GM23338 (cell line): ENCODE measurements around the gene PVR.

Experiments used
- EZH2 ChIP-seq: fragments of 200-600 bp; sonication (generic); IDR thresholded peaks from one replicate; pipeline ENCODE4 v1.8.0; 2017; ENCODE audit warnings: antibody characterized with exemption, mild to moderate bottlenecking, low read depth; ENCODE audit not compliant: unreplicated experiment
- TF ChIP-seq, protein P1 (sequence below), 2 experiments: fragments of 200-600 bp in 1 of 2; sonication (generic) in 1 of 2; conservative IDR thresholded peaks; 2 replicates each; pipeline versions ENCODE4 v1.5.1 to v1.6.1; 2016 to 2017; ENCODE audit warnings: antibody characterized with exemption in 2 of 2, low read depth in 2 of 2, mild to moderate bottlenecking in 2 of 2, moderate library complexity in 1 of 2

DNA sequence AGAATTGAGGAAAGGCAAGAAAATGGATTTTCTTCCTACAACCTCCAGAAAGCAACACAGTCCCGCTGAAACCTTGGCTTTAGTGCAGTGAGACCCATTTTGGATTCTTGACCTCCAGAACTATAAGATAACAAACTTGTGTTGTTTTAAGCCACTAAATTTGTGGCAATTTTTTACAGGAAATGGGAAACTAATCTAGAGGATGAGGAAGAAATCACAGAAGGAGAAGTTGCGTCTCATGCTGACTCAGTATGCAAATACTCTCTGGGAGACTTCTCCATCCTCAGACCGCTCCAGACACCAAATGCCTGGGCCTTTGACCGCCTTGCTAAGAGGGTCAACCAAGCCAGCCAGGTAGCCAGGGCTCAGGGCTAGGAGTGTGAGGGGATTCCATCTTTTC, 42.2 kb downstream of the PVR start:
- TF ChIP-seq, protein P1, sequence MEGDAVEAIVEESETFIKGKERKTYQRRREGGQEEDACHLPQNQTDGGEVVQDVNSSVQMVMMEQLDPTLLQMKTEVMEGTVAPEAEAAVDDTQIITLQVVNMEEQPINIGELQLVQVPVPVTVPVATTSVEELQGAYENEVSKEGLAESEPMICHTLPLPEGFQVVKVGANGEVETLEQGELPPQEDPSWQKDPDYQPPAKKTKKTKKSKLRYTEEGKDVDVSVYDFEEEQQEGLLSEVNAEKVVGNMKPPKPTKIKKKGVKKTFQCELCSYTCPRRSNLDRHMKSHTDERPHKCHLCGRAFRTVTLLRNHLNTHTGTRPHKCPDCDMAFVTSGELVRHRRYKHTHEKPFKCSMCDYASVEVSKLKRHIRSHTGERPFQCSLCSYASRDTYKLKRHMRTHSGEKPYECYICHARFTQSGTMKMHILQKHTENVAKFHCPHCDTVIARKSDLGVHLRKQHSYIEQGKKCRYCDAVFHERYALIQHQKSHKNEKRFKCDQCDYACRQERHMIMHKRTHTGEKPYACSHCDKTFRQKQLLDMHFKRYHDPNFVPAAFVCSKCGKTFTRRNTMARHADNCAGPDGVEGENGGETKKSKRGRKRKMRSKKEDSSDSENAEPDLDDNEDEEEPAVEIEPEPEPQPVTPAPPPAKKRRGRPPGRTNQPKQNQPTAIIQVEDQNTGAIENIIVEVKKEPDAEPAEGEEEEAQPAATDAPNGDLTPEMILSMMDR (conservative IDR thresholded peaks at IDR 0.05; ENCODE audit: low read depth in 2 of 2), result no peak
- no peak for TF ChIP-seq EZH2
